DOHH2 (cell line): ENCODE measurements around the gene CARNS1.
A peak's percentile ranks its signal among the peaks of the same experiment; 100 is the strongest.

Source experiments
- H3F3A ChIP-seq: fragments of 200-600 bp; sonication (generic), shearing (Covaris generic); 2 replicates; pipeline ENCODE4 v1.6.0; 2016; ENCODE audit warnings: antibody characterized with exemption, mild to moderate bottlenecking; ENCODE audit not compliant: control insufficient read depth, insufficient read depth
- H3K27ac ChIP-seq: fragments of 200-600 bp; sonication (generic); 2 replicates; pipeline ENCODE4 v1.5.1; 2014; ENCODE audit warnings: low read depth, mild to moderate bottlenecking, low read length, moderate library complexity
- H3K27me3 ChIP-seq: fragments of 200-600 bp; sonication (generic); 2 replicates; pipeline ENCODE4 v1.6.1; 2014; ENCODE audit warnings: mild to moderate bottlenecking, low read length, mixed read lengths; ENCODE audit not compliant: control insufficient read depth
- H3K36me3 ChIP-seq: fragments of 200-600 bp; sonication (generic); 2 replicates; pipeline ENCODE4 v1.6.1; 2014; ENCODE audit warnings: mild to moderate bottlenecking, low read length, moderate library complexity, mixed read lengths; ENCODE audit not compliant: control insufficient read depth
- H3K4me1 ChIP-seq: fragments of 200-600 bp; sonication (generic); 2 replicates; pipeline ENCODE4 v1.6.1; 2014; ENCODE audit warnings: mild to moderate bottlenecking, low read length, mixed read lengths; ENCODE audit not compliant: control insufficient read depth
- H3K4me2 ChIP-seq: fragments of 200-600 bp; sonication (generic); 2 replicates; pipeline ENCODE4 v1.6.0; 2014; ENCODE audit warnings: mild to moderate bottlenecking, low read length, moderate library complexity
- H3K4me3 ChIP-seq: fragments of 200-600 bp; sonication (generic); 2 replicates; pipeline ENCODE4 v1.5.1; 2014; ENCODE audit warnings: mild to moderate bottlenecking, low read length, mixed read lengths
- H3K79me2 ChIP-seq: fragments of 200-600 bp; sonication (generic); 2 replicates; pipeline ENCODE4 v1.6.1; 2014; ENCODE audit warnings: mild to moderate bottlenecking, low read length, mixed read lengths; ENCODE audit not compliant: control insufficient read depth
- H3K9me2 ChIP-seq: fragments of 200-600 bp; sonication (generic); replicated peaks from 2 replicates; pipeline ENCODE4 v1.6.1; 2014; ENCODE audit warnings: mild to moderate bottlenecking, low read length, mixed read lengths; ENCODE audit not compliant: control insufficient read depth
- H3K9me3 ChIP-seq: fragments of 200-600 bp; sonication (generic); 2 replicates; pipeline ENCODE4 v1.6.1; 2014; ENCODE audit warnings: antibody characterized with exemption, low read length, mixed read lengths; ENCODE audit not compliant: control insufficient read depth, insufficient read depth
- H4K20me1 ChIP-seq: fragments of 200-600 bp; sonication (generic); 2 replicates; pipeline ENCODE4 v1.6.0; 2014; ENCODE audit warnings: low read depth, mild to moderate bottlenecking, antibody characterized with exemption, low read length, moderate library complexity; ENCODE audit not compliant: control insufficient read depth, insufficient read depth
- CTCF ChIP-seq: fragments of 200-600 bp; sonication (generic); IDR thresholded peaks from one replicate; pipeline ENCODE4 v1.5.1; 2014; ENCODE audit warnings: antibody characterized with exemption, mild to moderate bottlenecking, low read depth, low read length; ENCODE audit not compliant: poor library complexity, severe bottlenecking
- EZH2phosphoT487 ChIP-seq: fragments of 200-600 bp; sonication (generic); IDR thresholded peaks from 2 replicates; pipeline ENCODE4 v1.6.1; 2017; ENCODE audit warnings: borderline replicate concordance, mild to moderate bottlenecking, antibody characterized with exemption, low read length, moderate library complexity, mixed read lengths

Gene CARNS1

DNA sequence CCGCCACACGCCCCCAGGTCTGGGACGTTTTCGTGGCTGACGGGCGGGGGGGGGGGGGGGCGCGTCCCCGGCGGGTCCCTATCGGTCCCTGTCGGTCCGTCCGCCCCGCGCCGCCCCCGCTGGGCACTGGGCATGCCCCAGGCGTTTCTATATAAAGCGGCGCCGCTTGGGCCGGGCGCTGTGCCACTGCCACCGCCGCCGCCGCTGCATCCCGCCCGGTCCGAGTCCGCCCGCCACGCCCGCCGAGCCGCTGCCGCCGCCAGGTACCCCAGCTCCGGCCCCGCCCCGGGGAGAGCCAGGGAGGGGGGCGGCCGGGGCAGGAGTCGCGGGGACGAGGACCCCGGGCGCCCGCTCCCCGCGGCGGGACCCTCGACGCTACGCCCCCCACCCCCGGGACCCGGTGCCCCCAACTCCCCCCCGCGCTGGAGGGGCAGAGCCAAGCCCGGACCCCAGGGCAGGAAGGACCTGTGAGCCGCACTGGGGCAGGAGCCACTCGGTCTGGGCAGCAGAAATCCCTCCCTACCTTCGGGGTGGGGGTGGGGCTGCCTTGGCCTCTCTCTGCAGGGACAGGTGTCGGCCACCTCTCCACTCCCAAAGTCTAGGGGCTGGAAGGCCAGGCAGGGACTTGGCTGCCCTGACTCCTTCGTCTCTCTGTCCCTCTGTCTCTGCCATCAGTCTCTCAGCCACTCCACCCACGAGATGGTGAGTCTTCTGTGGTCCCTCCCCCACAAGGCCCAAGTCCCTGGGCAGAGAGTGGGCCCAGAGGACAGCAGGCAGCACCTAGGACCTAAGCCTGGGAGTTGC is at the start of gene CARNS1:
CARNS1 (plus strand) TSS at position 178 of the 804 bp plus-strand sequence; CDS start at position 700, 522 bp downstream.
- no peaks in the 10 kb centered on the region for H3K36me3 ChIP-seq
- 0 out of 2 replicates have a peak within 1 kb of the TSS, but pooled peaks have one; percentile 14 for H3K4me3 ChIP-seq
- peaks cover 10% of the 10 kb centered on the region for H3F3A ChIP-seq
- H3K4me1 ChIP-seq: peaks cover 79% of the 10 kb centered on the region
- H3K27ac ChIP-seq: no peak within 1 kb of the TSS
- no peaks in the 10 kb centered on the region for H4K20me1 ChIP-seq
- peak within 1 kb of the TSS; percentile 31 for H3K4me2 ChIP-seq
- peaks cover 6% of the 10 kb centered on the region for H3K27me3 ChIP-seq
- no peaks in the 10 kb centered on the region for H3K9me2 ChIP-seq
- H3K79me2 ChIP-seq: no peaks in the 10 kb centered on the region
- no peaks in the 10 kb centered on the region for H3K9me3 ChIP-seq
- TF ChIP-seq CTCF (no peak), EZH2phosphoT487 (no peak)

GRCh38 chr11:67365736-67366444 is 49.6 kb upstream of the CARNS1 start:
- peaks cover 10% of the 10 kb centered on the region for H4K20me1 ChIP-seq
- peaks cover 48% of the 10 kb centered on the region for H3K36me3 ChIP-seq
- peak overlapping the region; percentile 67 for H3K4me2 ChIP-seq
- H3K4me1 ChIP-seq: peaks cover 87% of the 10 kb centered on the region
- peak overlapping the region; percentile 39; the same call in 1 of the 2 replicates for H3K4me3 ChIP-seq
- TF ChIP-seq CTCF (no peak), EZH2phosphoT487 (no peak)
- no peaks in the 10 kb centered on the region for H3K9me2 ChIP-seq
- H3F3A ChIP-seq: peaks cover 6% of the 10 kb centered on the region; the same call in 1 of the 2 replicates
- H3K9me3 ChIP-seq: no peaks in the 10 kb centered on the region
- H3K27ac ChIP-seq: peak overlapping the region; percentile 68
- H3K27me3 ChIP-seq: no peaks in the 10 kb centered on the region
- H3K79me2 ChIP-seq: peaks cover 57% of the 10 kb centered on the region

DNA sequence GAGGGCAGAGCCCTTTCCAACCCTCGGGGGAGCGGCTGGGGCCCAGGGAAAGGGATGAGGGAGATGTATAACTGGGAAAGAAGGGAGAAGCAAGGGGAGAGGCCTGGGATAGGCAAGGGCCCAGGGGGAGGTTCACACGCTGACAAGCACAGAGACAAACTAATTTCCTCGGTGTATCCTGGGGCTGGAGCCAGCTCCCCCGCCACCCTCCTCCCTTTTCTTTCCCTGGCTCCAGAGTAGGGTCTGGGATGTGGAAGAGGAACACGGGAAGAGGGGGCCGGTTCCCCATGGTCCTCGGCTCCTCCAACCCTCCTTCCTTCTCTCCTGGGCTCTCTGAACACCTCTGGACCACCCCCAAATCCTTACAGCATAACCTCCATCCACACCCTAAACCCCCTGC is 48.9 kb upstream of the CARNS1 start:
- Histone ChIP-seq H3K36me3 (peaks cover 48% of the 10 kb centered on the region), H3K79me2 (peaks cover 63% of the 10 kb centered on the region), H3K27ac (no peak overlapping the region), H3K9me2 (no peaks in the 10 kb centered on the region), H3K27me3 (no peaks in the 10 kb centered on the region), H3K9me3 (no peaks in the 10 kb centered on the region), H3K4me2 (no peak overlapping the region; the same call in 1 of the 2 replicates), H3F3A (peaks cover 6% of the 10 kb centered on the region; the same call in 1 of the 2 replicates), H4K20me1 (peaks cover 15% of the 10 kb centered on the region), H3K4me1 (peaks cover 91% of the 10 kb centered on the region), H3K4me3 (no peak overlapping the region)
- TF ChIP-seq CTCF (no peak), EZH2phosphoT487 (no peak)
